Endothelial cell of umbilical vein (primary cell): ENCODE results near the gene SH3TC1. TPM values are rescaled to one million over a fixed set of nuclear protein-coding genes. Genes with fewer than 3 reads are reported as not detected.

Experiments
- BruUV-seq: library from RNA; stranded (reverse); fragments of 400-500 nt; replicated peaks from 2 replicates; lab custom pipeline; 2021; lab: Mats Ljungman, UMichigan
- CTCF ChIA-PET: fragments of 300-600, 350-600 bp; sonication (Branson Sonifier 250); formaldehyde crosslinking; loops from one replicate; lab custom pipeline; 2021; ENCODE audit warnings: antibody characterized with exemption, inconsistent platforms; lab: Charles Lee
- POLR2A ChIA-PET: fragments of 300-600, 350-600 bp; sonication (Branson Sonifier 250); formaldehyde crosslinking; loops from one replicate; lab custom pipeline; 2021; ENCODE audit warnings: antibody characterized with exemption, inconsistent platforms; lab: Charles Lee
- DNase-seq: peaks from one replicate; pipeline ENCODE4 v3.0.0-alpha.2; 2011; ENCODE audit warnings: low read depth, low spot score
- FAIRE-seq: peaks from 2 replicates; lab custom pipeline; 2011; peaks lifted over from hg19 to GRCh38; lab: Jason Lieb, UNC
- H2AFZ ChIP-seq: 2 replicates; pipeline ENCODE4 v1.6.0; 2012; ENCODE audit warnings: low read depth, low read length, control low read depth, inconsistent platforms
- H3K27ac ChIP-seq: 2 replicates; pipeline ENCODE4 v1.5.1; 2011; ENCODE audit warnings: low read depth, mild to moderate bottlenecking, control low read depth, low read length, moderate library complexity; ENCODE audit not compliant: insufficient read depth
- H3K27me3 ChIP-seq, 2 experiments: 2 replicates each; pipeline versions ENCODE4 v1.6.0 to v1.6.1; 2011; ENCODE audit warnings: low read length in 2 of 2, mixed read lengths in 1 of 2; ENCODE audit not compliant: control insufficient read depth in 2 of 2, insufficient read depth in 2 of 2
- H3K36me3 ChIP-seq, 2 experiments: 2 replicates in 1 of 2; 3 replicates in 1 of 2; pipeline ENCODE4 v1.5.1; 2011; ENCODE audit warnings: low read length in 2 of 2, mild to moderate bottlenecking in 1 of 2, moderate library complexity in 1 of 2; ENCODE audit not compliant: control insufficient read depth in 2 of 2, insufficient read depth in 2 of 2; ENCODE audit errors: extremely low read depth in 1 of 2
- H3K4me1 ChIP-seq: 3 replicates; pipeline ENCODE4 v1.5.1; 2011; ENCODE audit warnings: mild to moderate bottlenecking, low read length; ENCODE audit not compliant: control insufficient read depth, insufficient read depth; ENCODE audit errors: extremely low read depth
- H3K4me2 ChIP-seq: 2 replicates; pipeline ENCODE4 v1.6.1; 2011; ENCODE audit warnings: low read length, control low read depth, mixed read lengths; ENCODE audit not compliant: insufficient read depth
- H3K4me3 ChIP-seq, 3 experiments: fragments of 200-600 bp in 1 of 3; sonication (generic), shearing (Covaris generic) in 1 of 3; replicated peaks in 1 of 3; 2 replicates each; pipeline ENCODE4 v1.5.1; 2011 to 2016; ENCODE audit warnings: control low read depth in 3 of 3, low read length in 3 of 3, mild to moderate bottlenecking in 2 of 3, inconsistent platforms in 1 of 3, low read depth in 1 of 3, moderate library complexity in 1 of 3; ENCODE audit not compliant: insufficient read depth in 1 of 3
- H3K79me2 ChIP-seq: 2 replicates; pipeline ENCODE4 v1.6.0; 2012; ENCODE audit warnings: low read length, inconsistent platforms; ENCODE audit not compliant: control insufficient read depth, insufficient read depth
- H3K9ac ChIP-seq: replicated peaks from 2 replicates; pipeline ENCODE3; 2011; ENCODE audit warnings: low read length, control low read depth; ENCODE audit not compliant: insufficient read depth; ENCODE audit errors: extremely low read depth
- H3K9me1 ChIP-seq: replicated peaks from 3 replicates; pipeline ENCODE4 v1.6.0; 2011; ENCODE audit warnings: mild to moderate bottlenecking, low read length; ENCODE audit not compliant: control insufficient read depth, insufficient read depth; ENCODE audit errors: extremely low read depth
- H3K9me3 ChIP-seq: replicated peaks from 2 replicates; pipeline ENCODE4 v1.5.1; 2012; ENCODE audit warnings: low read length, inconsistent platforms; ENCODE audit not compliant: control insufficient read depth, insufficient read depth
- H4K20me1 ChIP-seq: replicated peaks from 2 replicates; pipeline ENCODE3; 2011; ENCODE audit warnings: mild to moderate bottlenecking, low read length; ENCODE audit not compliant: control insufficient read depth, insufficient read depth; ENCODE audit errors: extremely low read depth
- CTCF ChIP-seq, 2 donors: IDR thresholded peaks; 1 replicate in 1 of 2; 2 replicates in 1 of 2; pipeline ENCODE4 v1.5.1; 2011; ENCODE audit warnings: low read length in 2 of 2, mild to moderate bottlenecking in 2 of 2, moderate library complexity in 2 of 2, control low read depth in 1 of 2, inconsistent platforms in 1 of 2, low read depth in 1 of 2; ENCODE audit not compliant: insufficient read depth in 1 of 2; ENCODE audit errors: extremely low read depth in 1 of 2
- EZH2 ChIP-seq: IDR thresholded peaks from 2 replicates; pipeline ENCODE4 v1.6.1; 2012; ENCODE audit warnings: borderline replicate concordance, low read depth, mild to moderate bottlenecking, moderate library complexity, low read length, inconsistent platforms; ENCODE audit not compliant: severe bottlenecking
- FOS ChIP-seq: IDR thresholded peaks from 2 replicates; pipeline ENCODE4 v1.6.1; 2011; ENCODE audit warnings: mild to moderate bottlenecking, low read length, moderate library complexity, borderline replicate concordance; ENCODE audit not compliant: insufficient read depth
- GATA2 ChIP-seq: IDR thresholded peaks from 2 replicates; pipeline ENCODE4 v1.7.0; 2011; ENCODE audit warnings: low read depth, mild to moderate bottlenecking, moderate library complexity, mixed read lengths, low read length; ENCODE audit not compliant: insufficient read length, insufficient read depth
- JUN ChIP-seq: IDR thresholded peaks from 2 replicates; pipeline ENCODE4 v1.6.1; 2011; ENCODE audit warnings: borderline replicate concordance, low read depth; ENCODE audit not compliant: insufficient read length, insufficient read depth
- MAX ChIP-seq: IDR thresholded peaks from 2 replicates; pipeline ENCODE4 v1.6.1; 2011; ENCODE audit not compliant: insufficient read depth, insufficient read length
- MYC ChIP-seq: IDR thresholded peaks from one replicate; pipeline ENCODE4 v1.6.1; 2011; ENCODE audit warnings: mild to moderate bottlenecking, low read depth, low read length
- POLR2A ChIP-seq: IDR thresholded peaks from 2 replicates; pipeline ENCODE4 v1.6.1; 2012; ENCODE audit warnings: low read depth, mild to moderate bottlenecking, control low read depth, low read length
- POLR2AphosphoS5 ChIP-seq: IDR thresholded peaks from 2 replicates; pipeline ENCODE4 v1.6.1; 2012; ENCODE audit warnings: low read depth, mild to moderate bottlenecking, control low read depth, low read length, moderate library complexity; ENCODE audit not compliant: insufficient read depth
- dilution Hi-C: fragments of 300-500 bp; cut with MboI; formaldehyde crosslinking; loops from one replicate; pipeline ENCODE4 v1.15.0; 2019; ENCODE audit warnings: low sequenced_read_pairs; ENCODE audit not compliant: extremely low pct_ligation_motif_present
- intact Hi-C: fragments of 100-400 bp; cut with micrococcal nuclease; formaldehyde crosslinking; loops from one replicate; pipeline ENCODE4 v1.10.0; 2022
- polyA plus RNA-seq, 4 experiments: library from polyadenylated mRNA; depleted of rRNA in 3 of 4; stranded (reverse) in 3 of 4; unstranded in 1 of 4; fragments of >200 nt; gene quantifications; 2 replicates each; pipeline versions ENCODE4 v1.2.1 to v1.2.3, GENCODE V29; 2011 to 2012; ENCODE audit warnings: missing spikeins in 1 of 4
- total RNA-seq: library from RNA; stranded (reverse); gene quantifications from 2 replicates; pipeline ENCODE4 v1.2.3, GENCODE V29; 2021

The SH3TC1 gene
- total and polyA plus RNA-seq, 2 donors (not counting 3 experiments of a cell fraction or from before 2014, with no cell fraction given): 96.5 to 192 TPM

GRCh38 chr4:8152865-8153257 is 46.2 kb upstream of the SH3TC1 start:
- H3K36me3 ChIP-seq: no peaks in the 10 kb centered on the region
- intact Hi-C loops: no loop called here
- H3K9ac ChIP-seq: no peak overlapping the region
- H3K9me1 ChIP-seq: no peaks in the 10 kb centered on the region
- POLR2A ChIA-PET: no interaction called here
- no peak overlapping the region for H3K4me3 ChIP-seq
- FAIRE-seq (no peak), DNase-seq (no peak)
- no TSS peak for BruUV-seq
- dilution Hi-C loops: no loop called here
- H4K20me1 ChIP-seq: no peaks in the 10 kb centered on the region
- H3K4me1 ChIP-seq: no peaks in the 10 kb centered on the region
- H3K27me3 ChIP-seq: peaks cover 8 to 15% of the 10 kb centered on the region in 2 experiments
- TF ChIP-seq JUN (no peak), EZH2 (no peak), GATA2 (no peak), FOS (no peak), CTCF (IDR thresholded peaks at IDR 0.05; ENCODE audit: extremely low read depth in 1 of 2, insufficient read depth in 1 of 2, low read depth in 1 of 2, low read length in 2 of 2) (no peak), MAX (no peak), MYC (no peak), POLR2AphosphoS5 (no peak), POLR2A (no peak)
- H3K9me3 ChIP-seq: no peaks in the 10 kb centered on the region
- no peak overlapping the region for H3K27ac ChIP-seq
- CTCF ChIA-PET: no interaction called here
- H3K79me2 ChIP-seq: no peaks in the 10 kb centered on the region
- no peak overlapping the region for H3K4me2 ChIP-seq
- H2AFZ ChIP-seq: no peak overlapping the region
